PC-9 (cell line): Measurements from ENCODE around the gene SLC2A6. TPM values are rescaled to one million over a fixed set of nuclear protein-coding genes. Genes with fewer than 3 reads are reported as not detected.

Experiments used
- BruUV-seq: library from RNA; stranded (reverse); fragments of 400-500 nt; replicated peaks from 2 replicates; lab custom pipeline; 2021; lab: Mats Ljungman, UMichigan
- CTCF ChIA-PET: fragments of 300-600 bp; sonication (Branson Sonifier 250); formaldehyde crosslinking; loops from one replicate; lab custom pipeline; 2022; ENCODE audit warnings: antibody characterized with exemption; lab: Charles Lee
- POLR2A ChIA-PET: fragments of 300-600 bp; sonication (Branson Sonifier 250); formaldehyde crosslinking; loops from one replicate; lab custom pipeline; 2022; ENCODE audit warnings: antibody characterized with exemption; ENCODE audit not compliant: unreplicated experiment; lab: Charles Lee
- DNase-seq, 2 experiments: peaks; one replicate each; pipeline versions ENCODE4 v3.0.0 to v3.0.0-alpha.2; 2015 to 2022; ENCODE audit warnings: mixed read lengths in 1 of 2
- H2AFZ ChIP-seq: fragments of 200-600 bp; sonication (generic); 2 replicates; pipeline ENCODE4 v1.8.1; 2017; ENCODE audit warnings: antibody characterized with exemption
- H3F3A ChIP-seq: fragments of 200-600 bp; sonication (generic); 2 replicates; pipeline ENCODE4 v1.8.1; 2017; ENCODE audit warnings: antibody characterized with exemption, mild to moderate bottlenecking, low read depth; ENCODE audit not compliant: insufficient read depth
- H3K27ac ChIP-seq: fragments of 200-600 bp; sonication (generic); 2 replicates; pipeline ENCODE4 v1.6.1; 2016; ENCODE audit warnings: mixed run types
- H3K27me3 ChIP-seq: fragments of 200-600 bp; sonication (generic); 2 replicates; pipeline ENCODE4 v1.6.1; 2016; ENCODE audit warnings: low read depth, mixed run types; ENCODE audit not compliant: insufficient read depth
- H3K36me3 ChIP-seq: fragments of 200-600 bp; sonication (generic); 2 replicates; pipeline ENCODE4 v1.6.1; 2016; ENCODE audit warnings: low read depth, mixed run types
- H3K4me1 ChIP-seq: fragments of 200-600 bp; sonication (generic); replicated peaks from 2 replicates; pipeline ENCODE4 v1.6.1; 2016; ENCODE audit warnings: mixed run types; ENCODE audit not compliant: insufficient read depth
- H3K4me2 ChIP-seq: fragments of 200-600 bp; sonication (generic); 2 replicates; pipeline ENCODE4 v1.6.1; 2017; ENCODE audit warnings: mixed run types
- H3K4me3 ChIP-seq: fragments of 200-600 bp; sonication (generic); 2 replicates; pipeline ENCODE4 v1.6.1; 2016; ENCODE audit warnings: mixed run types
- H3K79me2 ChIP-seq: fragments of 200-600 bp; sonication (generic); 2 replicates; pipeline ENCODE4 v1.6.1; 2017; ENCODE audit warnings: low read depth, mixed run types
- H3K9me2 ChIP-seq: fragments of 200-600 bp; sonication (generic); 2 replicates; pipeline ENCODE4 v1.8.1; 2017; ENCODE audit warnings: mild to moderate bottlenecking; ENCODE audit not compliant: insufficient read depth
- H3K9me3 ChIP-seq: fragments of 200-600 bp; sonication (generic); 2 replicates; pipeline ENCODE4 v1.8.1; 2016; ENCODE audit warnings: low read depth; ENCODE audit not compliant: insufficient read depth
- H4K20me1 ChIP-seq: fragments of 200-600 bp; sonication (generic); 2 replicates; pipeline ENCODE4 v1.8.1; 2017; ENCODE audit not compliant: insufficient read depth
- EZH2 ChIP-seq: fragments of 200-600 bp; sonication (generic); IDR thresholded peaks from 2 replicates; pipeline ENCODE4 v1.8.0; 2017; ENCODE audit warnings: antibody characterized with exemption, low read depth
- intact Hi-C: fragments of 100-400 bp; cut with micrococcal nuclease; formaldehyde crosslinking; loops from one replicate; pipeline ENCODE4 v1.10.0; 2022; ENCODE audit not compliant: unreplicated experiment
- total RNA-seq: library from RNA; stranded (reverse); gene quantifications from 2 replicates; pipeline ENCODE4 v1.2.3, GENCODE V29; 2021
- TF ChIP-seq, protein P1 (sequence below): fragments of 200-600 bp; sonication (generic); conservative IDR thresholded peaks from 2 replicates; pipeline ENCODE4 v1.6.1; 2017; ENCODE audit warnings: mixed run types, antibody characterized with exemption, mild to moderate bottlenecking, moderate library complexity

SLC2A6 gene
- total RNA-seq, 1 experiment from 2014 or later = 13.1 TPM

DNA sequence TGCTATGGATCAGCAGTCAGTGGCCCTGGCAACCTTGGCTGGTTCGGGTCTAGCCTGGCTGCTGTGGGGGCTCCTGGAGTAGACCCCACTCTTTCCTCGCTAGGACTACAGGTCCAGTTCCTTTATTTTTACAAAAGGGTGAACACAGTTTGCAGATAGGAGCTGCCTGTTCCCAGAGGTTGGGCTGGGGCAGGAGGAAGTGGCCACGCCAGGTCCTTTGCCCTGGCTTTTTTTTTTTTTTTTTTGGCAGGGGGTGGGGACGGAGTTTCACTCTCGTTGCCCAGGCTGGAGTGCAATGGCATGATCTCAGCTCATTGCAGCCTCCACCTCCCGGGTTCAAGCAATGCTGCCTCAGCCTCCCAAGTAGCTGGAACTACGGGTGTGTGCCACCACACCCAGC, 7.9 kb downstream of the SLC2A6 start:
- Histone ChIP-seq H4K20me1 (no peaks in the 10 kb centered on the region; the same call in 1 of the 2 replicates), H3K4me2 (no peak overlapping the region), H3K79me2 (no peaks in the 10 kb centered on the region), H3F3A (peaks cover 3% of the 10 kb centered on the region; the same call in 1 of the 2 replicates), H2AFZ (no peak overlapping the region), H3K36me3 (no peaks in the 10 kb centered on the region), H3K4me3 (no peak overlapping the region), H3K27ac (no peak overlapping the region), H3K9me3 (no peaks in the 10 kb centered on the region), H3K27me3 (no peaks in the 10 kb centered on the region), H3K4me1 (no peaks in the 10 kb centered on the region), H3K9me2 (no peaks in the 10 kb centered on the region)
- TF ChIP-seq, protein P1, sequence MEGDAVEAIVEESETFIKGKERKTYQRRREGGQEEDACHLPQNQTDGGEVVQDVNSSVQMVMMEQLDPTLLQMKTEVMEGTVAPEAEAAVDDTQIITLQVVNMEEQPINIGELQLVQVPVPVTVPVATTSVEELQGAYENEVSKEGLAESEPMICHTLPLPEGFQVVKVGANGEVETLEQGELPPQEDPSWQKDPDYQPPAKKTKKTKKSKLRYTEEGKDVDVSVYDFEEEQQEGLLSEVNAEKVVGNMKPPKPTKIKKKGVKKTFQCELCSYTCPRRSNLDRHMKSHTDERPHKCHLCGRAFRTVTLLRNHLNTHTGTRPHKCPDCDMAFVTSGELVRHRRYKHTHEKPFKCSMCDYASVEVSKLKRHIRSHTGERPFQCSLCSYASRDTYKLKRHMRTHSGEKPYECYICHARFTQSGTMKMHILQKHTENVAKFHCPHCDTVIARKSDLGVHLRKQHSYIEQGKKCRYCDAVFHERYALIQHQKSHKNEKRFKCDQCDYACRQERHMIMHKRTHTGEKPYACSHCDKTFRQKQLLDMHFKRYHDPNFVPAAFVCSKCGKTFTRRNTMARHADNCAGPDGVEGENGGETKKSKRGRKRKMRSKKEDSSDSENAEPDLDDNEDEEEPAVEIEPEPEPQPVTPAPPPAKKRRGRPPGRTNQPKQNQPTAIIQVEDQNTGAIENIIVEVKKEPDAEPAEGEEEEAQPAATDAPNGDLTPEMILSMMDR = no peak
- TF ChIP-seq EZH2 = no peak
- no peak for DNase-seq
- BruUV-seq = no TSS peak
- ChIA-PET CTCF (no interaction called here), POLR2A (interaction anchor here (0.6 to 0.7 kb wide), 2 partner anchors 11 to 604 kb away, joined by 4 to 7 read pairs; partner anchors contain the start of gene CACFD1)
- intact Hi-C loops = no loop called here

DNA sequence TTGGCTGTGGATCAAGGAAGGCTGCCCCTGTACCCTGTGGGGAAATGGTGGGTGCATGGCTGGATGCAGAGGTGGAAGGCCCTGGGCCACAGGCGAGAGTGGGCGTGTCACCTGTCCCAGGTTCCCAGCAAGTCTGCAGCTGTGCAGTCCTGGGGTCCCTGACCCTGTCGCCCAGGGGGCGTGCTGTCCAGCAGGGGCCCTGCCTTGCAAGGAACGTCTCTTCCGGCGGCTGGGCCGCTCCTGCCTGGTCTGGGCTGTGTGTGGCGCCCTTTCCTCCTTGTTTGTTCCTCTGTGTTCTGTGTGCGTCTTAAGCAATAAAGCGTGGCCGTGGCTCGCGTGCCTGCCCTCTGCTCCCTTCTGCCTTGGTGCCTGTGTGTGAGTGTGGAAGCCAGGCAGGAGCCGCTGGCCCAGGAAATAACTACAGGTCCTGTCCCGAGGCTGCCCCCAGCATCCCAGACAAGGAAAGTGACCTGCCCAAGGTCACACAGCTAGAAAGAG, 8.4 kb downstream of the SLC2A6 start:
- Histone ChIP-seq H3K36me3 (no peaks in the 10 kb centered on the region), H3K27ac (no peak overlapping the region), H4K20me1 (no peaks in the 10 kb centered on the region; the same call in 1 of the 2 replicates), H3K4me2 (no peak overlapping the region), H3K9me2 (no peaks in the 10 kb centered on the region), H3K9me3 (no peaks in the 10 kb centered on the region), H3F3A (peaks cover 5% of the 10 kb centered on the region; the same call in 1 of the 2 replicates), H3K27me3 (no peaks in the 10 kb centered on the region), H3K79me2 (no peaks in the 10 kb centered on the region), H3K4me1 (no peaks in the 10 kb centered on the region), H3K4me3 (no peak overlapping the region), H2AFZ (no peak overlapping the region)
- ChIA-PET POLR2A (interaction anchor here (0.6 to 0.7 kb wide), 2 partner anchors 11 to 603 kb away, joined by 4 to 7 read pairs; partner anchors contain the start of gene CACFD1), CTCF (no interaction called here)
- intact Hi-C loops = no loop called here
- TF ChIP-seq EZH2 = no peak
- TF ChIP-seq, protein P1 = no peak
- DNase-seq = no peak
- no TSS peak for BruUV-seq

DNA sequence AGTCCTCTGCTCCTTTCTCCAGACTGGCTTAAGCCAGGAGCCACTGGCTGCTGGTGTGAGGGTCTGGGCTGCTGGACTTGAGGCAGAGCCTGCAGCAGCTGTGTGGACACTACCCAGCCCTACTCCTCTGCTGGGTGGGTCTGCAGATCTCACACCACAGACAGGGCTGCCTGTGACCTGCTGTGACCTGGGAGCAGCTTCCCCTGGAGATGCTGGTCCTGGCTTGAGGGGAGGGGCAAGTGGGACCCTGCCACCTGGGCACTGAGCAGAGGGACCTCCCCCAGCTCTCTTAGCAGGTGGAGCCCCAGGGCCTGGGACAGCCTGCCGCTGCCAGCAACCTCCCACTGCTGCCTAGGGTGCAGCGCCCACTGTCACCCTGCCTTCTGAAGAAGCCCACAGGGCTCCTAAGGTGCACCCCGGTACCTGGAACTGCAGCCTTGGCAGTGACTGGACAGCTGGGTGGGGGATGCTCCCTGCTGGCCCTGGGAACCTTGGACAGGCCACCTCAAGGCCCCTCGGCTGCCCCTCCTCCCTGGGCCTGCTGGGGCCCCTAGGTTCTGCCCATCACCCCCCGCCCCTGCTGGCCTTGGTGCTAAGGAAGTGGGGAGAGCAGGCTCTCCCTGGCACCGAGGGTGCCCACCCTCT, 10.0 kb downstream of the SLC2A6 start:
- POLR2A ChIA-PET = no interaction called here
- Histone ChIP-seq H3K4me1 (no peaks in the 10 kb centered on the region), H3K27me3 (no peaks in the 10 kb centered on the region), H3K36me3 (no peaks in the 10 kb centered on the region), H3K4me3 (no peak overlapping the region), H4K20me1 (no peaks in the 10 kb centered on the region; the same call in 1 of the 2 replicates), H2AFZ (no peak overlapping the region), H3K9me2 (no peaks in the 10 kb centered on the region), H3K79me2 (no peaks in the 10 kb centered on the region), H3K4me2 (no peak overlapping the region), H3K27ac (no peak overlapping the region), H3K9me3 (no peaks in the 10 kb centered on the region), H3F3A (peaks cover 5% of the 10 kb centered on the region; the same call in 1 of the 2 replicates)
- no TSS peak for BruUV-seq
- TF ChIP-seq EZH2 = no peak
- TF ChIP-seq, protein P1 = no peak
- no peak for DNase-seq
- intact Hi-C loops = no loop called here
- CTCF ChIA-PET = no interaction called here
